Measurements from ENCODE around the gene C17orf113. TPM values are rescaled to one million over a fixed set of nuclear protein-coding genes. Genes with fewer than 3 reads are reported as not detected.

Gene C17orf113
- total and polyA plus RNA-seq, 10 donors = 0.35 to 1.6 (median 0.63) TPM

GRCh38 chr17:42081516-42082129 lies 31.2 kb upstream of the C17orf113 start:
- H3K9me3 ChIP-seq = no peaks in the 10 kb centered on the region

DNA sequence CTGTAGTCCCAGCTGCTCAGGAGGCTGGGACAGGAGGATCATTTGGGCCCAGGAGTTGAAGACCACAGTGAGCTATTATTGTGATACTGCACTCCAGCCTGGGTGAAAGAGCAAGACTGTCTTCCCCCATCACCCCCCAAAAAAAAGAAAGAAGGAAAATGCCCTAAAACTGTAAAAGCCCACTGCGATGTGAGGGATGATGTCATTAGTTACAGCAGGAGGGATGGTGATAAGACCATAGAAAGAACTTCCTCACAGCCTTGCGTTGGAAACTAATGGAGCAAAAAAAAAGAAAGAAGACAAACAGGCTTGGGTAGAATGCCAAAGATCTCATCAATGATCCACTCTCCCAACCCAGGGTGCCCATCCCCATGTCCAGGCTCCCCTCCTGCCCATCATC lies 29.1 kb upstream of the C17orf113 start:
- intact Hi-C loops (cut with DNase I; ENCODE audit: low total_unique reads) = no loop called here
- H3K4me3 ChIP-seq = no peak overlapping the region

More at GRCh38 chr17:42081516-42082129, 31.2 kb upstream of the C17orf113 start:
- Histone ChIP-seq H3K36me3 (no peaks in the 10 kb centered on the region), H3K4me1 (no peaks in the 10 kb centered on the region), H3K27me3 (replicated peaks in 1 of 7) (peaks cover 0 to 13% (median 0%) of the 10 kb centered on the region in 7 donors), H3K4me3 (no peak overlapping the region), H3K27ac (no peak overlapping the region)
- no peak for DNase-seq
- 85 to 93% (median 89%) methylated on average over 9 of the region's 9 CpGs for WGBS, 5 donors
- intact Hi-C loops (cut with DNase I; ENCODE audit: low total_unique reads) = no loop called here
- TF ChIP-seq POLR2A (IDR thresholded peaks at IDR 0.05) (no peak), CTCF (IDR thresholded peaks at IDR 0.05 in 8 of 11, conservative IDR thresholded peaks at IDR 0.05 in 3 of 11) (no peak), POLR2AphosphoS5 (IDR thresholded peaks at IDR 0.05) (no peak)

GRCh38 chr17:42078396-42079043 lies 28.1 kb upstream of the C17orf113 start:
- no peaks in the 10 kb centered on the region for H3K9me3 ChIP-seq
- no peak overlapping the region for H3K27ac ChIP-seq
- no peak for TF ChIP-seq POLR2A (IDR thresholded peaks at IDR 0.05)
- no peak for TF ChIP-seq CTCF (IDR thresholded peaks at IDR 0.05 in 8 of 11, conservative IDR thresholded peaks at IDR 0.05 in 3 of 11)
- TF ChIP-seq POLR2AphosphoS5 (IDR thresholded peaks at IDR 0.05) = no peak
- no peaks in the 10 kb centered on the region for H3K4me1 ChIP-seq
- H3K4me3 ChIP-seq = no peak overlapping the region
- no peak for DNase-seq
- 53 to 71% (median 59%) methylated on average over 8 of the region's 8 CpGs for WGBS, 5 donors
- no peaks in the 10 kb centered on the region for H3K36me3 ChIP-seq
- intact Hi-C loops (cut with DNase I; ENCODE audit: low total_unique reads) = no loop called here
- peaks cover 0 to 5% (median 0%) of the 10 kb centered on the region in 7 donors for H3K27me3 ChIP-seq (replicated peaks in 1 of 7)

More for the DNA sequence above, 29.1 kb upstream of the C17orf113 start:
- Histone ChIP-seq H3K9me3 (no peaks in the 10 kb centered on the region), H3K4me1 (no peaks in the 10 kb centered on the region), H3K27me3 (replicated peaks in 1 of 7) (no peaks in the 10 kb centered on the region), H3K36me3 (no peaks in the 10 kb centered on the region), H3K27ac (no peak overlapping the region)
- DNase-seq = no peak
- WGBS, 5 donors = 74 to 83% (median 77%) methylated on average over 2 of the region's 2 CpGs
- TF ChIP-seq CTCF (IDR thresholded peaks at IDR 0.05 in 8 of 11, conservative IDR thresholded peaks at IDR 0.05 in 3 of 11) (no peak), POLR2AphosphoS5 (IDR thresholded peaks at IDR 0.05) (no peak), POLR2A (IDR thresholded peaks at IDR 0.05) (no peak)

DNA sequence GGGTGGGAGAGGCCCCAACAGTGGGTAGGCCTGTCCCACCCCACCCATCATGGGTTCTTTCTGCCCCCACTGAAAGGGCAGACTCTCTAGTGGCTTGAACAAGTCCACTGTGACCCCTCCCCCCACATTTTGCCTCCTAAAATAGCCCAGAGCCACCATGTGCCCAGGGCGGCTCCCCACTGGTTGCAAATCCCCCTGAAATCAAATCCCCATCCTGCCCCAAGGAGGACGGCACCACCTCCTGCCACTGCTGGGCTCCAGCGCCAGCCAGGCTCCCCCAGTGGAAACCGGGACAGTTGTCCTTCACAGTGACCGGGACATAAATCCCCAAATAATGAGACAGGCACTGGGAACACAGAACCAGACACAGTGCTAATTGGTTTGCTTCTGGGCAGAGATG lies 27.4 kb upstream of the C17orf113 start:
- Histone ChIP-seq H3K9me3 (no peaks in the 10 kb centered on the region), H3K36me3 (no peaks in the 10 kb centered on the region), H3K27ac (no peak overlapping the region), H3K27me3 (replicated peaks in 1 of 7) (peaks cover 0 to 13% (median 4%) of the 10 kb centered on the region in 7 donors), H3K4me3 (no peak overlapping the region), H3K4me1 (peaks cover 0 to 6% (median 3%) of the 10 kb centered on the region in 6 donors)
- intact Hi-C loops (cut with DNase I; ENCODE audit: low total_unique reads) = no loop called here
- TF ChIP-seq POLR2AphosphoS5 (IDR thresholded peaks at IDR 0.05) = no peak
- TF ChIP-seq CTCF (IDR thresholded peaks at IDR 0.05 in 8 of 11, conservative IDR thresholded peaks at IDR 0.05 in 3 of 11) = no peak
- no peak for TF ChIP-seq POLR2A (IDR thresholded peaks at IDR 0.05)
- WGBS, 5 donors = 93 to 100% (median 98%) methylated on average over 5 of the region's 5 CpGs
- DNase-seq = no peak

All from spleen (tissue), 11 donors.